ENCODE results near the gene MRPS24.

MRPS24 gene

GRCh38 chr7:43872406-43873110 is 3.2 kb upstream of the MRPS24 start:
- no peak overlapping the region for H3K27ac ChIP-seq (ENCODE audit: low read depth, low read length)
- no peak overlapping the region for H3K4me2 ChIP-seq (ENCODE audit: low read length)
- TF ChIP-seq CTCF (IDR thresholded peaks at IDR 0.05; ENCODE audit: low read depth, low read length, poor library complexity, severe bottlenecking) (no peak), EZH2phosphoT487 (IDR thresholded peaks at IDR 0.05; ENCODE audit: borderline replicate concordance, low read length) (no peak)
- peaks cover 32% of the 10 kb centered on the region for H3K36me3 ChIP-seq (ENCODE audit: control insufficient read depth, low read length)
- peaks cover 6% of the 10 kb centered on the region; the same call in 1 of the 2 replicates for H4K20me1 ChIP-seq (ENCODE audit: control insufficient read depth, insufficient read depth, low read depth, low read length)
- no peaks in the 10 kb centered on the region for H3K9me3 ChIP-seq (ENCODE audit: control insufficient read depth, insufficient read depth, low read length)
- H3K4me1 ChIP-seq (ENCODE audit: control insufficient read depth, low read length), result peaks cover 42% of the 10 kb centered on the region
- H3K27me3 ChIP-seq (ENCODE audit: control insufficient read depth, low read length), result no peaks in the 10 kb centered on the region
- H3K79me2 ChIP-seq (ENCODE audit: control insufficient read depth, low read length), result peaks cover 18% of the 10 kb centered on the region
- H3K9me2 ChIP-seq (replicated peaks; ENCODE audit: control insufficient read depth, low read length), result no peaks in the 10 kb centered on the region
- H3K4me3 ChIP-seq (ENCODE audit: low read length), result no peak overlapping the region
- H3F3A ChIP-seq (ENCODE audit: control insufficient read depth, insufficient read depth), result peaks cover 10% of the 10 kb centered on the region

- Histone ChIP-seq H3K9me2 (replicated peaks; ENCODE audit: control insufficient read depth, low read length) (no peaks in the 10 kb centered on the region), H3K4me1 (ENCODE audit: control insufficient read depth, low read length) (peaks cover 27% of the 10 kb centered on the region), H3K9me3 (ENCODE audit: control insufficient read depth, insufficient read depth, low read length) (no peaks in the 10 kb centered on the region), H3F3A (ENCODE audit: control insufficient read depth, insufficient read depth) (peaks cover 10% of the 10 kb centered on the region), H3K79me2 (ENCODE audit: control insufficient read depth, low read length) (peaks cover 17% of the 10 kb centered on the region), H3K4me3 (ENCODE audit: low read length) (no peak overlapping the region), H3K36me3 (ENCODE audit: control insufficient read depth, low read length) (peaks cover 29% of the 10 kb centered on the region), H3K4me2 (ENCODE audit: low read length) (no peak overlapping the region), H3K27me3 (ENCODE audit: control insufficient read depth, low read length) (no peaks in the 10 kb centered on the region), H4K20me1 (ENCODE audit: control insufficient read depth, insufficient read depth, low read depth, low read length) (peaks cover 6% of the 10 kb centered on the region; the same call in 1 of the 2 replicates), H3K27ac (ENCODE audit: low read depth, low read length) (no peak overlapping the region)
- TF ChIP-seq EZH2phosphoT487 (IDR thresholded peaks at IDR 0.05; ENCODE audit: borderline replicate concordance, low read length) (no peak), CTCF (IDR thresholded peaks at IDR 0.05; ENCODE audit: low read depth, low read length, poor library complexity, severe bottlenecking) (no peak)
Observed at GRCh38 chr7:43871064-43871463, 1.7 kb upstream of the MRPS24 start.

- peaks cover 10% of the 10 kb centered on the region for H3F3A ChIP-seq (ENCODE audit: control insufficient read depth, insufficient read depth)
Observed at GRCh38 chr7:43870316-43870715, 999 bp upstream of the MRPS24 start.

More at GRCh38 chr7:43870316-43870715, 999 bp upstream of the MRPS24 start:
- H3K4me3 ChIP-seq (ENCODE audit: low read length), result peak overlapping the region; percentile 80
- H3K79me2 ChIP-seq (ENCODE audit: control insufficient read depth, low read length), result peaks cover 13% of the 10 kb centered on the region
- H4K20me1 ChIP-seq (ENCODE audit: control insufficient read depth, insufficient read depth, low read depth, low read length), result no peaks in the 10 kb centered on the region
- H3K4me2 ChIP-seq (ENCODE audit: low read length), result peak overlapping the region; percentile 80
- no peak overlapping the region for H3K27ac ChIP-seq (ENCODE audit: low read depth, low read length)
- H3K9me3 ChIP-seq (ENCODE audit: control insufficient read depth, insufficient read depth, low read length), result no peaks in the 10 kb centered on the region
- TF ChIP-seq EZH2phosphoT487 (IDR thresholded peaks at IDR 0.05; ENCODE audit: borderline replicate concordance, low read length) (no peak), CTCF (IDR thresholded peaks at IDR 0.05; ENCODE audit: low read depth, low read length, poor library complexity, severe bottlenecking) (no peak)
- H3K36me3 ChIP-seq (ENCODE audit: control insufficient read depth, low read length), result peaks cover 26% of the 10 kb centered on the region
- H3K9me2 ChIP-seq (replicated peaks; ENCODE audit: control insufficient read depth, low read length), result no peaks in the 10 kb centered on the region
- H3K4me1 ChIP-seq (ENCODE audit: control insufficient read depth, low read length), result peaks cover 19% of the 10 kb centered on the region
- H3K27me3 ChIP-seq (ENCODE audit: control insufficient read depth, low read length), result no peaks in the 10 kb centered on the region
